GM21423 (cell line): Measurements from ENCODE around the gene MYO16.

Source experiments
- ATAC-seq: cut with Tn5 transposase; IDR thresholded peaks from one replicate; pipeline ENCODE4 v1.9.1; 2021; ENCODE audit warnings: mild to moderate bottlenecking, moderate library complexity; ENCODE audit not compliant: unreplicated experiment

The MYO16 gene

GRCh38 chr13:109163037-109163379, 533.6 kb downstream of the MYO16 start:
- ATAC-seq: no peak

GRCh38 chr13:109165417-109165904, 536.0 kb downstream of the MYO16 start:
- ATAC-seq: no peak

GRCh38 chr13:109166804-109167203, 537.4 kb downstream of the MYO16 start:
- peak; percentile 32 for ATAC-seq

- no peak for ATAC-seq
Observed at GRCh38 chr13:109172136-109172535, 542.7 kb downstream of the MYO16 start.

- no peak for ATAC-seq
Observed at GRCh38 chr13:109175666-109176065, 546.3 kb downstream of the MYO16 start.

- ATAC-seq: no peak
Observed at GRCh38 chr13:109180905-109181425, 551.6 kb downstream of the MYO16 start.

GRCh38 chr13:109182777-109183465, 553.5 kb downstream of the MYO16 start:
- no peak for ATAC-seq

GRCh38 chr13:109191413-109191812, 562.0 kb downstream of the MYO16 start:
- no peak for ATAC-seq

- no peak for ATAC-seq
Observed at GRCh38 chr13:109192306-109192705, 562.9 kb downstream of the MYO16 start.

- ATAC-seq: no peak
Observed at GRCh38 chr13:109196948-109197347, 567.5 kb downstream of the MYO16 start.

GRCh38 chr13:109198585-109198984, 569.2 kb downstream of the MYO16 start:
- no peak for ATAC-seq

- no peak for ATAC-seq
Observed at GRCh38 chr13:109199280-109199679, 569.9 kb downstream of the MYO16 start.

GRCh38 chr13:109200556-109200955, 571.1 kb downstream of the MYO16 start:
- ATAC-seq: no peak

- ATAC-seq: no peak
Observed at GRCh38 chr13:109203587-109203986, 574.2 kb downstream of the MYO16 start.

- ATAC-seq: no peak
Observed at GRCh38 chr13:109204252-109204651, 574.8 kb downstream of the MYO16 start.

- no peak for ATAC-seq
Observed at GRCh38 chr13:109204657-109205056, 575.2 kb downstream of the MYO16 start.

GRCh38 chr13:109205315-109205714, 575.9 kb downstream of the MYO16 start:
- ATAC-seq: no peak

GRCh38 chr13:109206616-109207015, 577.2 kb downstream of the MYO16 start:
- ATAC-seq: no peak

GRCh38 chr13:109207622-109208021, 578.2 kb downstream of the MYO16 start:
- no peak for ATAC-seq

- ATAC-seq: no peak
Observed at GRCh38 chr13:109208522-109208921, 579.1 kb downstream of the MYO16 start.

GRCh38 chr13:109209526-109209925, 580.1 kb downstream of the MYO16 start:
- ATAC-seq: no peak

GRCh38 chr13:109211616-109212015, 582.2 kb downstream of the MYO16 start:
- no peak for ATAC-seq

- peak; percentile 47 for ATAC-seq
Observed at GRCh38 chr13:109212650-109213049, 583.2 kb downstream of the MYO16 start.
